ENCODE results near the gene TRAF5.

- TF ChIP-seq POLR2A (IDR thresholded peaks at IDR 0.05) = peak; percentile 80 to 96
- peak in 1 of 4 experiments; percentile 6 for TF ChIP-seq CTCF (IDR thresholded peaks at IDR 0.05)
- peak; percentile 97 for TF ChIP-seq POLR2AphosphoS5 (IDR thresholded peaks at IDR 0.05)
Observed at GRCh38 chr1:211382714-211383480, 56.3 kb downstream of the TRAF5 start.
